Right lung (tissue), 10 donors: Measurements from ENCODE around the gene EEF1AKMT4. TPM values are rescaled to one million over a fixed set of nuclear protein-coding genes. Genes with fewer than 3 reads are reported as not detected.

Source experiments
- DNase-seq, 2 donors: peaks; one replicate each; pipeline ENCODE4 v3.0.0-alpha.2; 2013
- long read RNA-seq, 8 donors: transcript quantifications; one replicate each; lab custom pipeline, GENCODE V29; 2026
- polyA plus RNA-seq, 5 donors: library from polyadenylated mRNA; unstranded; fragments of 120-200 nt; gene quantifications; one replicate each; pipeline versions ENCODE4 v1.2.1 to v1.2.3, GENCODE V29; 2013; ENCODE audit warnings: inconsistent platforms in 1 of 5, low replicate concordance in 1 of 5; ENCODE audit not compliant: insufficient read length in 5 of 5, insufficient read depth in 1 of 5

Gene EEF1AKMT4
- 1 to 10 TPM; 1.8 to 4.0 (median 2.5) TPM for polyA plus RNA-seq
- long read RNA-seq, donor 1, partial matches to known transcripts: 0 of 4 reads
- long read RNA-seq, donor 1, other reads (novel, unspliced or antisense): 0 of 4 reads
- long read RNA-seq, donor 2, partial matches to known transcripts: 0 of 2 reads
- long read RNA-seq, donor 2, other reads (novel, unspliced or antisense): 0 of 2 reads
- long read RNA-seq, donor 3, partial matches to known transcripts: 0 of 4 reads
- long read RNA-seq, donor 3, other reads (novel, unspliced or antisense): 0 of 4 reads
- long read RNA-seq, donor 4, transcript EEF1AKMT4-201 (3 exons, 1,823 nt): major isoform, 5 of 5 reads
- long read RNA-seq, donor 4, partial matches to known transcripts: 0 of 5 reads
- long read RNA-seq, donor 4, other reads (novel, unspliced or antisense): 0 of 5 reads
- long read RNA-seq, donor 5, transcript EEF1AKMT4-201 (3 exons, 1,823 nt): major isoform, 10 of 10 reads
- long read RNA-seq, donor 5, partial matches to known transcripts: 0 of 10 reads
- long read RNA-seq, donor 5, other reads (novel, unspliced or antisense): 0 of 10 reads
- long read RNA-seq, donor 6, transcript EEF1AKMT4-201 (3 exons, 1,823 nt): major isoform, 6 of 6 reads
- long read RNA-seq, donor 6, partial matches to known transcripts: 0 of 6 reads
- long read RNA-seq, donor 6, other reads (novel, unspliced or antisense): 0 of 6 reads
- long read RNA-seq, donor 7, partial matches to known transcripts: 6 of 10 reads
- long read RNA-seq, donor 7, other reads (novel, unspliced or antisense): 0 of 10 reads
- long read RNA-seq, donor 8, partial matches to known transcripts: 0 of 1 reads
- long read RNA-seq, donor 8, other reads (novel, unspliced or antisense): 0 of 1 reads

- peak; percentile 93 for DNase-seq
These were observed at the start of gene EEF1AKMT4 for GRCh38 chr3:184249412-184250166. EEF1AKMT4 (plus strand) TSS chr3:184249672; CDS start chr3:184249695, 23 bp downstream.

- DNase-seq: no peak
These were observed 48.6 kb upstream of the EEF1AKMT4 start for GRCh38 chr3:184200825-184201224.

- no peak for DNase-seq
These were observed 45.9 kb upstream of the EEF1AKMT4 start for GRCh38 chr3:184203526-184203925.

GRCh38 chr3:184209146-184209923 is 40.1 kb upstream of the EEF1AKMT4 start:
- no peak for DNase-seq

DNA sequence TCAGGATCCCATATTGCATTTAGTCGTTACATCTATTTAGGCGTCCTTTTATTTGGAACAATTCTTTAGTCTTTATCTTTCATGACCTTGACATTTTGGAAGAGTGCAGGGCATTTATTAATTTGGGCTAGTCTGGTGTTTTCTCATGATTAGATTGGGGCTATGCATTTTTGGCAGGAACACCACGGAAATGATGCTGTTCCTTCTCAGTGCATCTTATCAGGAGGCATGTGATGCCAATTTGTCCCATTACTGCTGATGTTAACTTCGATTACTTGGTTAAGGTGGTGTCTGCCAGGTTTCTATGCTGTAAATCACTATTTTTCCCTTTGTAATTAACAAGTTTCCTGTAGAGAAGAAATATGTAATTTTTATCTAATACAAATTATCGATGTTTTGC is 38.2 kb upstream of the EEF1AKMT4 start:
- no peak for DNase-seq

DNA sequence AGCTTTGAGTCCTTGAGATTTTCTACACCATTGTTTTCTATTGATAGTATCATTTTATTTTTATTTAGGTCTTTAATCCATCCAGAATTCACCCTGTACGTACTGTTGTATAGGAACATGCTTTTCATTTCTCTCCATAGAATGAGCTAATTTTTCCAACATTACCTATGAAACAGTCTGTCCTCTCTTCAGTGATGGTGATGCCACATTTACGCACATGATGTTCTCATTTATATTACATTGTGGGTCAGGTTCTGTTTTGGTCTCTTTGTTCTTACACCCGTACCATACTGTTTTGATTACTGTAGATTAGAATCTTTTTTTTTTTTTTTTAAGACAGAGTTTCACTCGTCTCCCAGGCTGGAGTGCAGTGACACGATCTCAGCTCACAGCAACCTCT is 37.8 kb upstream of the EEF1AKMT4 start:
- no peak for DNase-seq

DNA sequence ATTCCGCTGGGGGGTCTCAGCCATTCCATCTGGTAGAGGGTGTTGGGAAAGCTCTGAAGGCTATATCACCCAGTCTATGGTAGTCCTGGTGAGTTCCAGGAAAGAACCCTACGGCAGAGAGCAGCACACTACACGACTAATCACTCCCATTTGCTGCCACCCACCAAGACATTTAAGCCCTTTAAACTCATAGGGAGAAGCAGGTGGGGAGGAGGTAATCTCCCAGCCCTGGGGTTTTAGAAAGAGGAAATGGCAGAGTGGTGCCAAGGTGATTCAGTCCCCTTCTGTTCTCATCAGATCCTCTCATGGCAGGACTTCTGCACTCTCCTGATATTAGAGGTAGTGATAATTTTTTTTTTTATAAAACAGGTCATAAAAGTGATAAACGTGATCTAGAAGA is 30.7 kb upstream of the EEF1AKMT4 start:
- DNase-seq: no peak

DNA sequence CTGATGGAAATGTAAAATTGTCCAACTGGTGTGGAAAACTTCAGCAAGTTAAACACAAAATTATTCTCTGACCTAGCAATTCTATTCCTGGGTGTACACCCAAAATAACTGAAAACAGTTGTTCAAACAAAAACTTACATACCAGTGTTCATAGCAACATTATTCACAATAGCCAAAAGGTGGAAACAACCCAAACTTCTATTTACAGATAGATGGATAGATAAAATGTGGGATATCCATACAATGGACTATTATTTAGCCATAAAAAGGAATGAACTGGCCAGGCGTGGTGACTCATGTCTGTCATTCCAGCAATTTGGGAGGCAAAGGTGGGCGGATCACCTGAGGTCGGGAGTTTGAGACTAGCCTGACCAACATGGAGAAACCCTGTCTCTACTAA is 27.0 kb upstream of the EEF1AKMT4 start:
- DNase-seq: no peak

GRCh38 chr3:184223946-184224345 is 25.5 kb upstream of the EEF1AKMT4 start:
- no peak for DNase-seq

GRCh38 chr3:184227481-184227935 is 22.0 kb upstream of the EEF1AKMT4 start:
- no peak for DNase-seq

GRCh38 chr3:184228376-184229137 is 20.9 kb upstream of the EEF1AKMT4 start:
- DNase-seq: no peak

GRCh38 chr3:184229394-184230080 is 19.9 kb upstream of the EEF1AKMT4 start, which contains the start of gene VWA5B2:
VWA5B2 (plus strand) TSS chr3:184229585; CDS start chr3:184230529, 944 bp downstream.
- peak in 1 of 2 donors; percentile 32 for DNase-seq

DNA sequence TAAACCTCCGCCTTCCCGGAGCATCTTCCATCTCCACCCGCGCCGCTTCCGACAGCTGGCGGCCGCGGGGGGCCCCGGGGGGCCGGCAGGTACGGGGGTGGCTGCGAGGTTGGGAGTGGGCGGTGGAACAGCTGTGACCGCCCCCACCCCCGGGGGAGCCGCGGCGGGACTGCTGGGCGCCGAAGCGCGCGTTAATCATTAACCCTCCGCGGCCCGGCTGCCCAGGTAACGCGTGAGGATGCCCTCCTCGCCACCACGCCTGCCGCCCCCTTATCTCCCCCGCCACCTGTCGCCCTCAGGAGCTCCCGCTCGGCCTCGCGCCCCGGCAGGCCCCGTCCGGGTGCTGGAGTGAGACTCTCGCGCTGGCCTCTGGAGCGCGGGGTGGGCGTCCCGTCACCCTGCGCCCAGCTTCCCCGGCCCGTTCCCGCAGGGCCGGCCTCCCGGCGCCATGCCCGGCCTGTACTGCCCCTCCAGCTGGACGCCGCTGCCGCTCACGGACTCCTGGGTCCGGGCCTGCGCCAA is 19.3 kb upstream of the EEF1AKMT4 start:
- DNase-seq: no peak

- DNase-seq: no peak
These were observed 18.6 kb upstream of the EEF1AKMT4 start for GRCh38 chr3:184230603-184231528.

DNA sequence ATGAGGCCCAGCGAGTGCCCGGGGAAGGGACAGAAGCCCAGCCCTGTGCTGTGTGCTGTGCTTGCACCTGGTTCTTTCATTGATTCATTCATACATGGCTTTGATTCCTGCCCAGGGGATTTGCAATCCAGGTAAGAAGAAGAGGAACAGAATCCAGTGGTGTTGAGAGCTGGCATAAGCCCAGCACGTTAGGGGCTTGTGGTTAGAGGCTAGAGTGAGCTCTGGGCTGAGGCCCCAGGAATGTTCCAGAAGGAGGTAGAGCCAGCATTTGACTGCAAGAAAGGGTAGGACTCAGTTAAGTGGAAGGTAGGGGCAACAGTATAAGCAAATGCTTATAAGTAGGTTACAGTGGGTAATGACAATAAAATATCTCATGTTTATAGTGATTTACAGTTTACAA is 17.8 kb upstream of the EEF1AKMT4 start:
- DNase-seq: no peak

DNA sequence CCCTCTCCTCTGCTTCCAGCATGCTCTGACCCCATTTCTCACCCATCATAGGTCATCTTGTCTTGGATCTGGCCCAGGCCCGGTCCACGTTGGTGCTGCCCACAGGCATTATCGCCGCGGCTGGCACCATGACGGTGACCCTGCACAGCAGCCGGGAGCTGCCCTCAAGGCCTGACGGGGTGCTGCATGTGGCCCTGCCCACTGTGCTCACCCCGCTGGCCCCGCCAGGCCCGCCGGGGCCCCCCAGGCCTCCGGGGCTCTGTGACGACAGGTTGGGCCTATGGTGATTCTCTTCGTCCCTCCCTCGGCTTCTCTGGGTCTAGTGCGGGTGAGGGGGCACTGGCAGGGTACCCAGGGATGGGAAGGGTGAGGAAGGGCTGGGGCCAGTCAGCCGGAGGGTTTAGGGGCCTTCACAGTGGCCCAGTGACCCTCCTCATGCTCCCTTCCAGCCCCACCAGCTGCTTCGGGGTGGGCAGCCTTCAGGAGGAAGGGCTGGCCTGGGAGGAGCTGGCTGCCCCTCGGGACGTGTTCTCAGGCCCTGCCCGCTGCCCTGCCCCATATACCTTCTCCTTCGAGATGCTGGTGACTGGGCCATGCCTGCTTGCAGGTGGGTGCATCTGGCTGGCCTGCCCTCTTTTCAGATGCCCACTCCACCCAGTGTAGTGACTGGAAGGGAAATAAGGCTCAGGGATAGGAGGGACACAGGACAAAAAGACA is 16.2 kb upstream of the EEF1AKMT4 start:
- DNase-seq: no peak

DNA sequence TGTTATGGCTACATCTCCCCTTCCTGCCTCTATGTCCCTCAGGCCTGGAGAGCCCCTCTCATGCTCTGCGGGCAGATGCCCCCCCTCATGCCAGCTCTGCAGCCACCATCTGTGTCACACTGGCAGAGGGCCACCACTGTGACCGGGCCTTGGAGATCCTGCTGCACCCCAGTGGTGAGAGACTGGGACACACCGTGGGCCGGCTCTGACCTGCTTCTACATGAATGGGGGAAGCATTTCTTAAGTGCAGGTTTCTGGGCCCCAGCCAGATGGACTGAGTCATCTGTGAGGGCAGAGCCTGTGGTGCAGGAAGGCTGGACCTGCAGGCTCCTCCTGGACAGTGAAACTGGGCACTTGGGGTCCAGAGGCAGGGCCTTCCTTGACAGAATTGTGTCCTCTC is 15.2 kb upstream of the EEF1AKMT4 start:
- no peak for DNase-seq
